NCI-H446 (cell line): ENCODE data around the gene AKAP7.
"Not testable (repeated sequence)": the region's sequence is repeated elsewhere in the genome, so short reads cannot be mapped to it uniquely, and the experiment has no call there.

Source experiments
- DNase-seq, 2 experiments: peaks; one replicate each; lab custom pipeline; 2025; lab: John Stamatoyannopoulos, UW

Gene AKAP7

DNA sequence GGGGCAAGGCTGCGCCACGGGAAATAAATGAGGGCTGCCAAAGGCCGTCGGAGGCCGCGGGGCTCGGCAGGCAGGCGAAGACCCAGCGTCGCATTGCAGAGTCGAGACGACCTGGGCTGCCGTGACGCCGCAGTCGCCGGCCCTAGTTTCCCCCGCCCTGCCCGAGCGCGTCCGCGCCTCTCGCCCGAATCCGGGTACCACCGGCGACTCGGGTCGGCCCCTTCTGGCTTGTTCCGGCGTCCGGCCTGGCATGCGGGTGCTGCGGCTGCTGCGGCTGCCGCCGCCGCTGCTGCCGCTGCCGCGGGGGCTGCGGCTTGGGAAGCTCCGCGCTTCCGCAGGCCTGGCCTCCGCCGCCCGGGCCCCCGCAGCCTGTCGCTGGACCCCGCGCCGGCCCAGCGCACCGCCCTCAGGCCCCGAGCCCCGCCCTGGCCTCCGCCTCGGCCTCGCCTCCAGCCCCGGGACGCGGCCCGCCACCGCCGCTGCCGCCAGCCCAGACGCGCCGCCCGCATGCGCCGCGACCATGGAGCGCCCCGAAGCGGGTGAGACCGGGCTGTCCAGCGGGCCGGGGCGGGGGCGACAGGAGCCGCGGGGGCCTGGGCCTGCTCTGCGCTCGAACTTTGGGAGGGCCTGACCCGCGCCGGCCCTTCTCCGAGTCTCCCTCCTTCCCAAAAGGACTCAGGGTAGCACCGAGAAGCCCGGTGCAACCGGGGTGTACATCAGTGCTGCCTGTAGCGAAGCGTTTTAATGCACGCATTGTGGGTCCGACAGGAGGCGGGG, at the start of gene AKAP7:
Gene AKAP7, plus strand, starts transcription at position 224 of the 777 bp plus-strand sequence. Its CDS starts 297 bp downstream, at position 521.
- no peak for DNase-seq

DNA sequence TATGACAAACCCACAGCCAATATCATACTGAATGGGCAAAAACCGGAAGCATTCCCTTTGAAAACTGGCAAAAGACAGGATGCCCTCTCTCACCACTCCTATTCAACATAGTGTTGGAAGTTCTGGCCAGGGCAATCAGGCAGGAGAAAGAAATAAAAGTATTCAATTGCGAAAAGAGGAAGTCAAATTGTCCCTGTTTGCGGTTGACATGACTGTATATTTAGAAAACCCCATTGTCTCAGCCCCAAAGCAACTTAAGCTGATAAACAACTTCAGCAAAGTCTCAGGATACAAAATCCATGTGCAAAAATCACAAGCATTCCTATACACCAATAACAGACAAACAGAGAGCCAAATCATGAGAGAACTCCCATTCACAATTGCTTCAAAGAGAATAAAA, 44.9 kb upstream of the AKAP7 start:
- DNase-seq: not testable (repeated sequence)

DNA sequence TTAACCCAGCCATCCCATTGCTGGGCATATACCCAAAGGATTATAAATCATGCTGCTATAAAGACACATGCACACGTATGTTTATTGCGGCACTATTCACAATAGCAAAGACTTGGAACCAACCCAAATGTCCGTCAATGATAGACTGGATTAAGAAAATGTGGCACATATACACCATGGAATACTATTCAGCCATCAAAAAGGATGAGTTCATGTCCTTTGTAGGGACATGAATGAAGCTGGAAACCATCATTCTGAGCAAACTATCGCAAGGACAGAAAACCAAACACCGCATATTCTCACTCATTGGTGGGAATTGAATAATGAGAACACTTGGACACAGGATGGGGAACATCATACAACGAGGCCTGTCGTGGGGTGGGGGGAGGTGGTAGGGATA, 43.3 kb upstream of the AKAP7 start:
- DNase-seq: not testable (repeated sequence)

DNA sequence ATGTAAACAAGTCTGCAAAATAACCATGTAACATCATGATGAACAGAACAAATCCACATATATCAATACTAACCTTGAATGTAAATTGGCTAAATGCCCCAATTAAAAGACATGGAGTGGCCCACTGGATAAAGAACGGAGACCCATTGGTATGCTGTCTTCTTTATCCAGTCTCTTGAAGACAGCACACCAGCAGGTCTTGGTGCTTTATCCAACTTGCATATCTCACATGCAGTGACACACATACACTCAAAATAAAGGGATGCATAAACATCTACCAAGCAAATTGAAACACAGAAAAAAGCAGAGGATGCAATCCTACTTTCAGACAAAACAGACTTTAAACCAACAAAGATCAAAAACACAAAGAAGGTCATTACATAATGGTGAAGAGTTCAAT, 41.9 kb upstream of the AKAP7 start:
- DNase-seq: no peak

DNA sequence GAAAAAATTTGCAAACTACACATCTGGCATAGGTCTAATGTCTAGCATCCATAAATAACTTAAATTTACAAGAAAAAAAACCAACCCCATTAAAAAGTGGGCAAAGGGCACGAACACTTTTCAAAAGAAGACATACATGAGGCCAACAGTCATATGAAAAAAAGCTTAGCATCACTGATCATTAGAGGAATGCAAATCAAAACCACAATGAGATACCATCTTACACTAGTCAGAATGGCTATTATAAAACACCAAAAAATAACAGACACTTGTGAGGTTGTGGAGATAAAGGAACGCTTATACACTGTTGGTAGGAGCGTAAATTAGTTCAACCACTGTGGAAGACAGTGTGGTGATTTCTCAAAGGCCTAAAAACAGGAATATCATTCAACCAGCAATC, 38.5 kb upstream of the AKAP7 start:
- DNase-seq: no peak

DNA sequence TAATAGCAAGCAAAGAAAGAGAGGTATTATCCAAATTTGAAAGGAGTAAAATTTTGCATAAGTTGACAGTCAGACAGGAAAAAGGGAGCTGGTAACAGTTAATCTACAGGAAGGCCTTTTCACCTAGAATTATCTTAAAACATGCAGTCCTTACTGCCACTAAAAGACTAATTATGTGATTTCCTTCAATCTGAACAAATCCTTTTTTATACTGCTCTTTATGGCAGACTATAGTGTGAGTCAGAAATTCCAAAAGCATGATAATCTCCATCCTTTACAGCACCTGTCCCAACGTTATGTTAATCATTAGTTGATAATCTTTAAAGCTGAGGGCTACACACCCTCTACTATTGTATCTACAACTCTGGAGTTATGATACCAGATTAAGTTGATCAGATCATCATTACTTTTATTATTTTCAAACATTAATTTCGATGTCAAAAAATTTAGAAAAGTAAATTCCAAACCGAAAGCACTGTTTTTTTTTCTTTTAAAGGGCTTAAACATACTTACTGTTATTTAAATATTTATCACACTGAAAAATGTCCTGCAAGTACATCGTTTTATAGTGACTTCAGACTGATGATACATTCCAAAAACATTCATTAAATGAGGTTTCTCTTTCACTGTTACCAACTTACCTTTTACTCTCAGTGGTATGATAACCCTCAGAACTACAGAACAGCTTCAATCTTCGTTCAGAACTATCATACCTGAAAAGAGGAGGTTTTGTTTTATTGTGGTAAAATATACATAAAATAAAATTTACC, 33.2 kb upstream of the AKAP7 start:
- no peak for DNase-seq

DNA sequence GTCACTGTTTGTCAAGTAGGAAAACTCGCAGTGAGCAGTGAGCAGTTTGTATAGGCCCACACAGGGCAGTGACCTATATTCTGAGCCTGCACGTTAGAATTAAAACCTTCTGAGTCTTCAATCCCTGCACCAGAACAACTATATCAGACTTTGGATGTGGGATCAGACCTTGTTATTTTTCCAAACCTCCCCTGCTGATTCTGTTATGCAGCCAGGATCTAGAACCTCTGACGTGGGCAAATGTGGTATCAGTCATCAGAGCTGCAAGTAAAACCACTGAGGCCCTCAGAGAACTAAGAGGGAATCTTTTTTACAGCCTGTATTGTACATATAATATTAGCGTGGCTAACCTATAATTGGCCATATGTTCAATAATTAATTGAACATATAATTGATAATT, 32.0 kb upstream of the AKAP7 start:
- no peak for DNase-seq

DNA sequence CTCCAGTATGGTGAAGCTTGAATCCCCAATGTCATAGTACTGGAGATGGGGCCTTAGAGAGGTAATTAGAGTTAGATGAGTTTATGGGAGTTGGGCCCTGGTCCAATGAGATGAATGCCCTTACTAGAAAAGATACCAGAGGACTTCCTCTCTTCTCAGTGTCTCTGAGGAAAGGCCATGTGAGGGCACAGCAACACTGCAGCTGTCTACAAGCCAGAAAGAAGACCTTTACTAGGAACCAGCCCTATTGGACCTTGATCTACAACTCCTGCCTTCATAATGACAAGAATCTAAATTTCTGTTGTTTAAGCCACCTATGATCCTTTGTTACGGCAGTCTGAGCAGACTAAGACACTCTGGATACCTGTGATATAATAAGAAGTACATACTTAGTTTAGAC, 31.4 kb upstream of the AKAP7 start:
- DNase-seq: no peak

DNA sequence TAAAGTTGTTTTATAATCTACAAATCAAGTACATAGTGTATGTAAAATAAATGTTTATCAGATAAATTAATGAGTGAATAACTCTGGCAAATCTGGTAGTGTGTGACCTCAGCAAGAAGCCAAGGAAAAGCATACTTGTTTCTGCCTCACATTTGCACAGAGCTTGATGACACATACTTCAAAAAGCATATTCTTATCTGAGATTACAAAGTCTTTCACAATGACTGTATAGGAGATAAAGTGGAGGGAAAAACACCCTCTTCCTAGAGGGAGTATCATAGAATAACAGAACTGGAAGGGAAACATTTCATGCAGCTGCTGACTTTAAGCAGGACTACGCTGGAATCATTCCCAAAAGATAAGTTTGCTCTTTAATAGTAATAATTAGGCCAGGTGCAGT, 28.1 kb upstream of the AKAP7 start:
- no peak for DNase-seq

DNA sequence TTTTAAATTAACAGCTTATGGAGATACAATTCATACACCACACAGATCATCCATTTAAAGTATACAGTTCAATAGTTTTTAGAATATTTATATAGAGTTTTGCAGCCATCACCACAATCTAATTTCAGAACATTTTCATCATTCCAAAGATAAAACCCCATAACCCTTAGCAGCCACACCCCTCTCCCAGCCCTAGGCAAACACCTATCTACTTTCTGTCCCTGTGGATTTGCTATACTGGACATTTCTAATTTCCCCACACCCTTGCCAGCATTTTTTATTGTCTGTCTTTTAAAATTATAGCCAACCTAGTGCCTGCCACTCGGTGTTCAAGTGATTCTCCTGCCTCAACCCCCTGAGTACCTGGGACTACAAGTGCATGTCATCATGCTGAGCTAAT, 23.0 kb upstream of the AKAP7 start:
- DNase-seq: no peak

DNA sequence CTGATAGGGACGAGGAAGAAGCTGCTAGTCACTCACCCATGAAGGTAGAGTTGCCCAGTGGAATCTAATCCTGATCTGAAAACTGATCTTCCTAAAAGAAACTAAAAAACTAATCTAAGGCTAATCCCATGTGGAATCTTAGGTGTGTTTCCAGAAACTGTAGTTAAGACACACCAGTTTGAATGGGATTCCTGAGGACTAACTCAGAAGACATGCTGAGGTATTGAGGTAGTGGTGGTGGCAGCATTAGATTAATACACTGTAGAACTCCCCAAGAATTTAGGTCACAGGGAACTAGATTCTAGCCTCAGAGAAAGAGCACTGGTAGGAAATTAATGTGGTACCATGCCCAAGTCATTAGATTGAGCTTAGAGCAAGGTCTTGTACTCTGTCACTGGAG, 19.6 kb upstream of the AKAP7 start:
- DNase-seq: no peak

DNA sequence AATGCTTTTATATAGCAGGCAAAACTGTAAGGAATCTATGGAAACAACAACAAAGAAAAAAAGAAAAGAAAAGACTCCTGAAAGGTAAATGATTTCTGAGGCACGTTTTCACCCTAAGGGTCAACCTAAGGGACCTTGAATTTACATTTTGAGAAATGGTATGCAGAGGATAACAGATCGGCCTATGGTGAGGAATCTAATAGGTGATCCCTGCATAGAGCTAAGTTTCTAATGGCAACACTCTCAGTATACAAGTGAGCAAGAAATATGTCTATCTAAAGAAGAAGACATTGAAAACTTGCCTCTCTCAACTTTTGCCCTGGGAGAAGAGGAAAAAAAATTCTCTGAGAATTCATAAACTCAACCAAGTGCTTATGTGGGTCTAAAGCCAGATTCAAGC, 18.9 kb upstream of the AKAP7 start:
- no peak for DNase-seq

DNA sequence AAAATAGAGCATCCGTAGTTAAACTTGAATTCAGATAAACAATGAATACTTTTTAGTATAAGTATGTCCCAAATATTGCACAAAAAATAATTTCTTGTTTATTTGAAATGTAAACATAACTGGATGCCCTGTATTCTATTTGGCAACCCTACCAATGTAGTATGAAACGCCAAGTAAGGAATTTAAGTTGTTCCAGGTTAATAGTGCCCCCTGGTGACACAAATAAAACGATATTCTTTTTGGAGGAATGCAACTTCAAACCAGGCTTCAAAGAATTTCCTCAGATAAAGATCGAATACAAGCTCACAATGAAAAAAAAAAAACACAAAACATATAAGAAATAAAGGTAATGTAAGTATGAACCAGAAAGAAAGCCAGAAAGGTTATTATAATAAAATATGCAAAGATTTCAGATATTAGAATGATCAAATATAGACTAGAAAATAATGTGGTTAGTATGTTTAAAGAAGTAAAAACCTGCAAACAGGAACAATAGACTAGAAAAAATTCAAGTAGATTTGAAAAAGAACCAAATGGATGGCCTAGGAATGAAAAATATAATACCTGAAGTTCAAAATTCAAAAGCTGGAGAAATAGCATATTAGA, 18.4 kb upstream of the AKAP7 start:
- DNase-seq: peak in 1 of 2 experiments; percentile 12

DNA sequence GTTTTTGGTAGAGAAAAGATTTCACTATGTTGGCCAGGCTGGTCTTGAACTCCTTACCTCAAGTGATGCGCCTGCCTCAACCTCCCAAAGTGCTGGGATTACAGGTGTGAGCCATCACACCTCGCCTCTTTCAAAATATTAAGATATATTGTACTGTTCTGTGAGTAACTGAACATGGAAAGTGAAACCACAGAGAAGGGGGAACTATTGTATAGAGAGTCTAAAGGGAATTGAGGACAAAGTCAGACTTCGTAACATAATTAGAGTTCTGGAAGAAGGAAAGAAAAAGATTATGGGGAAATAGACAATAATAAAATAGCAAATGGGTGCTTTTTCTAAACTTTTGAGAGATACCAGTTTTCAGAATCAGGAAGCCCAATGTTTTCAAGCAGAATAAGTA, 17.4 kb upstream of the AKAP7 start:
- DNase-seq: no peak

DNA sequence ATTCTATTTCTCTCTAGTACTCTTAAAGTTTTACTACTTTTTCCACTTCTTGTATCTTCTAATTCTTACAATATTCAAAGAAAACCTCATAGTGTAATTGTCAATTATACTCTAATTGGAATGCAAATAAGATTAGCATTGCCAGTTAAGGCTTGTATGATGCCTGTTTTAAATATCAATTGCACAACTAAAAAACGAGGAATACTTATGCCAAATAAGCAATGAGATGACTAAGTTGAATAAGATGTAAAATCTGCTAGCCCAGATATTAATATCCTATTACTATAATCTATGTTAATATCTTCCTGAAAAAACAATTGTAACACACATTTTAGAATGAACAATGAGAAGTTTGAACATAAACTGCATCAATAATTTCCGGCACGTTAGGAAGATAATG, 13.3 kb upstream of the AKAP7 start:
- DNase-seq: no peak

DNA sequence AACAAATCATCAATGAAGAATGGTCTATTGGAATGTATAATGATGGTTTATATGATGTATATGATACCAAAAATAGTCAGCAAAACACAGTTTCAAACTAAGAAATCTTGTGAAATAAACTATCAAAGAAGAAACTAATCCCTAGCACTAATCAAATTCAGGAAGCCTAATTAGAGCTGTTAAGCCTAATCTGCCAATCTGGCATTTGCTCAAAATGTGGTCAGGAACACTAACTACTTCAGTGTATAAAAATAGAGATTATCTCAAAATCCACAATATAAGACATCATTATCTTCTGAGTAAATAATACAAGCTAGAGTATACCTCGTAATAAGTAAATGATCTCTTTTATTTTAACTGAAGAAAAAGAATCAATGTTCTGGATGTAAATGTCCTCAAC, 12.8 kb upstream of the AKAP7 start:
- DNase-seq: no peak

DNA sequence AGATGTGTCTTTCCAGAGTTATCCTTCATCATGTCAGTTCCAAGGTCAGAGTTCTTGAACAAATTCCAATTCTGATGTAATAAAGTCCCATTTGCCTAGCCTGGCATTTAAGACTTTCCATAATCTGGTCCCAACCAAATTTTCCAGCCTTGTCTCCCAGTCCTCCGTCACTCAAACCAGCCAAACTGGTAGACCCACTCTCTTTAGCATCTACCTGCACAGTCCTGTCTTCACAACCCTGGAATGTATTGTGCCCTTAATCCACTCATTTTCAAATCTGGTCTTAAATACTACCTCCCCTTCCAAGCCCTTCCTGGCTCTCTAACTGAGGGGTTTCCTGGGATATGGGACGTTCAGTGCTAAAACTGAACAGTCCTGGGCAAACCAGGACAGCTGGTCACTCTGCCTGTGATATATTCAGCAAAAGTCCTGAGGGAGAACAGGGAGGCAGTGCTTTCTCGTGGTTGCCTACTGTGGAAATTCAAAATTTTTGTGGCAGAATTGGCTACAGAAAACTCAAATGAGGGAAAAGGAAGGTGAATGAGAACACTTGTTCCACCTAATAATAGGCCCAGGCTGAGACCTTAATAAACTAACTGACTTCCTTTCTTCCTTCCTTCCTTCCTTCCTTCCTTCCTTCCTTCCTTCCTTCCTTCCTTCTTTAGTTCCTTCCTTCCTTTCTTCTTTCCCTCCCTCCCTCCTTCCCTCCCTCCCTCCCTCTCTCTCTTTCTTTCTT, 10.8 kb upstream of the AKAP7 start:
- DNase-seq: no peak

DNA sequence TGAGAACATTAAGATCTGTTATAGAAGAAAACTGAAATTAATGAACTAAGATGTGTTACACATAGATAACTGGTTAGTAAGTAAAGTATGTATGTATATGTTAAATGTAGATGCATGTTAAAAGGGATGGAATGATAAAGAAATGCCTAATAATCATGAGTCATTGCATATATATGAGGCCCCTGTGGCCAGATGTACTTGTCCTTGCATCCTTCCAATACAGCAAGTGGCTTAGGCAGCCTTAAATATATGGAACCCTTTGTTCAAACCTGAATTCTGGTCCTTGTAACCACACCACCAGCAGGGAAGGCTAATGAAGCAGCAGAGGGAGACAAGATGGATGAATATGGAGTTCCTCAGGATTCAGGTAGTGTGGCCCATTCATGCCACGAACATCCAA, 9.8 kb upstream of the AKAP7 start:
- DNase-seq: no peak

DNA sequence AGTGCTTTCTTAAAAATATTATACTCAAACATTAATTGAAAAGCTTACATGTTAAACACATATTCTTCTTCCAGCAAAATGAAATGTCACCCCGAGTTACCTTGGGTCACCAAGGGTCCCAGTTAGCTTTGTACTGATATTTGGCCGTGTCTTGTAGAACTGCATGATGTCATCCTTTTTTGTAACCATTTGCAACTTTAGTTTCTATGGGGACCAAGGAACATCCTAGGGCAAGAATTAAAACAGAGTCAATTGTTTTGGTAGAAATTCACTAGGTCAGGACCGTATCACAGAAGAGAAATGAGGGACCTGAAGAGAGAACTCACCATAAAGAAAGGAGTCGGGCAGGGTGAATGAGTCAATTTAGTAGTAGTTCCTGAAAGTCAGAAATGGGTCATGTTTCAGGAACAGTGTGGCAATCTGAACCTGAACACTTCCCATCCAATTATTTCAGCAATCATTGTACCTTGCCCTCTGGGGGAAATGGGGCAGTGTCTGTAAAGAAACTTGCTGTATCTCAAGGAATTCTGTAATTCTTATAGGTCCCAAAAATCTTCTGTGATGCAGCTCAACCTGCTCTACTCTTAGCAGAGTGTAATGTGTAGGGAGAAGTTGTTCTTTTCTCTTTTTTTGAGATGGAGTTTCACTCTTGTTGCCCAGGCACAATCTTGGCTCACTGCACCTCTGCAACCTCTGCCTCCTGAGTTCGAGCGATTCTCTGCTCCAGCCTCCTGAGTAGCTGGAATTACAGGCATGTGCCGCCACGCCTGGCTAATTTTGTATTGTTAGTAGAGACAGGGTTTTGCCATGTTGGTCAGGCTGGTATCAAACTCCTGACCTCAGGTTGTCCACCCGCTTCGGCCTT, 5.3 kb upstream of the AKAP7 start:
- DNase-seq: no peak

DNA sequence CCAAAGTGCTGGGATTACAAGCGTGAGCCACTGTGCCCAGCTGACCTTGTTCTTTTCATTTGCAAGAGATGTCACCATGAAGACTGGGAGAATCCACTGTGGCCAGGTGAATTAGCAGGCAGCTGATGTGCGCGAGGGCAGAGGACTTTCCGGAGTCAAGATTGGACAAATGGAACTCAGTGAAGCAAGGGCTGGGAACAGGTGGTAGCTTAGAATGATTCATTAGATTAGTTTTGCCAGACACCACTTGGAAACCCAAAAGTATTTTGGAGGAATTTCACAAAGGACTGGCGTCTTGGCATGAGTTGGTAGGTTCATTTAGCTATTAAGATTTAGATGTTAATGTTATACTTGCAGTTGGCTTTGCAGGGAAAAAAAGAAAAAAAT, 4.7 kb upstream of the AKAP7 start:
- DNase-seq: no peak

DNA sequence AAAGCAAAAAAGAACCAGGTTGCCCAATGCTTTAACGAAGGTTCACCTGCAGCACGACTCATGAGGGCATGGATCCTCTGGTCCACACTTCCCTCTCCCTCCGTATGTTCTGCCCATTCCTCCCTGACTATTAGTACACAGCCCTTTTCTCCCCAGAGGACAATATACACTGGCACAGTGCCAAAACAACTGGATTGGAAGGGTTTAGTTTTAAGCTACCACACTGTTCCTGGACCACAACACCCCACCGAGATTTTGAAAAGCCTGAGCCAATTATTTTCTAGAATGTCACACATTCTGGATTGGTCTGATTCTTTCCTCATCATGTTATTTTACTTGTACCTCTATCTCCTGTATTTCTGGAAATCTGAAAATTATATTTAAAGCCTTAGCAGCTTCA, 2.9 kb upstream of the AKAP7 start:
- DNase-seq: no peak
